NCI-H82 treated with DMSO at 0.1 percent for 48 hours (cell line): ENCODE measurements around the gene DNAH17.

Source experiments
- DNase-seq: peaks from one replicate; lab custom pipeline; 2025; ENCODE audit not compliant: unreplicated experiment; lab: John Stamatoyannopoulos, UW

Gene DNAH17

DNA sequence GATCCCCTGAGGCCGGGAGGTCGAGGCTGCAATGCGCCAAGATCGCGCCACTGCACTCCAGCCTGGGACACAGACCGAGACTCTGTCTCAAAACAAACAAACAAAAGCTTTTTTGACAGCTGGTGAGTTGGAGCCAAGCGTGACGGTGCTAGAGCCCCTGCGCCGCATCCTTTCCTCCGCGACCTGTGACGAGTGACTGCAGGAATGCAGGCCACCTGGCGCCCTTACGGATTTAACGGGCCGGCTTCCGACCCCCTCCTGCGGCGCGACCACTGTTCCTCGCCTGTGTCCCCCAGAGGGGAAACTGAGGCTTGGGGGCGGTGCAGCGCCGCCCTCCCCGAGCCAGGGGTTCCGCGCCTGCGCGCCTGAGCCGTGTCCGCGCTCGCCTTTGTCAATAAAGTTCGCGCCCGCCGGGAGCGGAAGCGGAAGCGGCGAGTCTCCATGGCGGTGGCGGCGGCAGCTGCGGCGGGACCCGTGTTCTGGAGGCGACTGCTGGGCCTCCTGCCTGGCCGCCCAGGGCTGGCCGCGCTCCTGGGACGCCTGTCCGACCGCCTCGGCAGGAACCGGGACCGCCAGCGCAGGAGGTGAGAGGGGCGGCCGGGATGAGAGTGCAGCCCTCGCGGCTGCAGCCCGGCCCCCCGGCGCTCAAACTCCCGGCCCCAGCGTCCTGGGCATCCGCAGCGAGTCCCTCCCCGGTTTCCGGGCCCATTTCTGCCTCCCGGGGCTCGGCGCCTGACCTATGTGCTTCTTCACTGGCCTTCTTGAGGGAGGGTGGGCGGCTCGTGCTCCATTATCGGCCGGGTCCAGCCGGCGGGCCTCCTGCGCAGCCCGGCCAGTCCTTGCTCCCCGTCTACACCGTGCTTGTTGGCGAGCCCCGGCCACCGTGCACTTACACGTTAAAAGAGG is 198.7 kb downstream of the DNAH17 start, which contains the start of gene PGS1:
TSS of gene PGS1 (plus strand) at position 425 of the 906 bp plus-strand sequence. CDS start at position 442, 17 bp downstream.
- no peak for DNase-seq

DNA sequence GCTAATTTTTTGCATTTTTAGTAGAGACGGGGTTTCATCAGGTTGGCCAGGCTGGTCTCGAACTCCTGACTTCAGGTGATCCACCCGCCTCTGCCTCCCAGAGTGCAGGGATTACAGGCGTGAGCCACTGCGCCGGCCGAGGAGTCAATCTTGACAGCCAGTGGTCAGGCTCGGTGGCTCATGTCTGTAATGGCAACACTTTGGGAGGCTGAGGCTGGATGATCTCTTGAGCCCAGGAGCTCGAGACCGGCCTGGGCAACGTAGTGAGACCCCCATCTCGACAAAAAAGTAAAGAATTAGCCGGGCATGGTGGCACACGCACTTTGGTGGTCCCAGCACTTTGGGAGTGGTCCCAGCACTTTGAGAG is 199.4 kb downstream of the DNAH17 start:
- DNase-seq: no peak

DNA sequence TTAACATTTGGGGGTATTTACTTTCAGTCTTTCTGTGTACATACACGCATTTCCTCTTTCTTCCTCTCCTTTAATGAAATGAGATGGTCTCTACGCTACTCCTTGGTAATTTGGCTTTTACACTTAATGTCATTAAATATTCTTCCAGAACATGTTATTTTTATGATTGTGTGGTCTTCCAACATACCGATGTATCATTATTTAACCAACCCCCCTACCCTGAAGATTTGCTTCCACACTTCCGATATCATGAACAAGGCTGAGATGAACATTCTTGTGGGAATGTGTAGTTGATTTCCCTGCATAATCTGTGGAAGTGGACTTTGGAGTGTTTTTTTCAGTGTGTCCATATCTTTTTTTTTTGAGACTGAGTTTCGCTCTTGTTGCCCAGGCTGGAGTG is 201.0 kb downstream of the DNAH17 start:
- no peak for DNase-seq

DNA sequence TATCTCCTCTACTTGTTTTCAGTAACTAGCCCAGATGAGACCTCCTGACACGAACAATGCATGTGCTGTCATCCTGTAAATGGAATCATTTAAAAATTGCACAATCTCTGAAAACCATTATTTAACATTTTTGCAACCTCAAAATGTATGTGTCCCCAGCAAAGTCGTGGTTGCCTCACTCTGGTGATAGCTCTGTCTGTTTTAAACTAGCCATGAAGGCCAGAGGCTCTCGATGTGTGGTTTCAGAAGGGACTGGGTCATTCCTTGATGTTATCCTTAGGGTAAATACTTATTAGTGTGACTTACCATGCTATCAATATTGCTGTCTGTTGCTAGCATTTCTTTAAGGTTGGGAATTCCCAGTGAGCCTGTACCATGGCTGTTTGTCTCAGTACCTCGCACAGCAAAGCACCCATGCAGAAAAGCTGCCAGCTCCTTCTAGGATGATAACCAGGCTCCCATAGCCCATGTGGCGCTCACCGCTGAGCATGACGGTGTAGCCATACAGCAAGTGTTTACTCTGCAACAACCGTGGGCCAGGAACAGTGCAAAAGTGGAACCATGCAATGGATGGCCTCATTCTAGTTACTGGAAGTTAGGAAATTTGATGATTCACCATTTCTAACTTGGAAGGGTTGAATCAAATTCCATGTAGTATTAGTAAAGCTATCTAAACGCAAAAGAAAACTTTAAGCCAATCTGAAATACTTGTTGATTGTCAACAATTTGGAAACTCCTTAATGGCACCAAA is 201.6 kb downstream of the DNAH17 start:
- DNase-seq: no peak

DNA sequence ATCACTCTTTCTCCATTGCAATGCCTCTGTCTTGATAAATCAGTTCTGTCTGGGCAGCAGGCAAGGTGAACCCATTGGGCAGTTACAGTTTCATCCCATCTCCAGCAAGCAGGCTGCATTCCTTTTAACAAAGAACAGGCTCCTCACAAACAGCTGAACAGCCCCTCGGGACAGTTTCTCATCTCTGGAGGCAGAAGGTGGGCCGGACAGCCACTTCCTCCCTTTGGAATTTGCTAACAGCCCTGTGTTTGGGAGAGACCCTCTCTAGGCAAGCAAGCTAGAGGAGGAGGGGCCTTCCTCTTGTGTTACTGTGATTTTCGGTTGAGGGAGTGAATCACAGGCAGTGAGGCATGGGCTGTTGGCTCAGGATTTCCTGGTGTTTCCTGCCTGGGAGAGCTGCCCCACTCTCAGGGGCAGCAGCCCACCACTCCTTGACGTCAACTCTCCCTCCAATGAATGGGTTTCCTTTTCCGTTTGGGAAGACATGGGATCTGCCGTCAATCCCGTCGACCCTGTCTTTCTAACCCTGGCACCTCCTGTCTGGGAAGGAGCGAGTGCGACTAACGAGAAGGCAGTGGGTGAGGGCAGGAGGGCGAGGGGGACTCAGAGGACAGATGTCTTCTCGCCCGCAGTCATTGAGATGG is 202.4 kb downstream of the DNAH17 start:
- DNase-seq: no peak

DNA sequence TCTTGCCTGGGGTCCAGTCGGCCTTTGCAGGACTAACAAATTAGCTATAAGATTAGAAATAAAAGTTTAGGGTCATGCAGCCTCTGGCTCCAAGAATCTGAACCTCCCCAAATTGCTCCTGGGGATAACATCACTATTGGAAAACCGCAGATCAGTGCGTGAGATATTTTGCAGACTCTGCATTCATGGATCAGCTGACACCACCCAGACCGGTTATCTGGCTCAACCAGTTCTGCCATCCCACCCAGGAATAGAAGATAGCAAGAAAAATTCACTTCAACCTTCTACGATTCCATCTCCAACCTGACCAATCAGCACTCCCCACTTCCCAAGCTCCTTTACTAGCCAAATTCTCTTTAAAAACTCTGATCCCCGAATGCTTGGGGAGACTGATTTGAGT is 203.0 kb downstream of the DNAH17 start:
- DNase-seq: no peak
